Adrenal gland (tissue), 12 donors: ENCODE measurements around the gene KIF5C. TPM values are rescaled to one million over a fixed set of nuclear protein-coding genes. Genes with fewer than 3 reads are reported as not detected.

Experiments
- DNase-seq, 7 donors: peaks; one replicate each; pipeline ENCODE4 v3.0.0-alpha.2; 2019 to 2020
- H3K27ac ChIP-seq, 5 donors: fragments of 200-600 bp; sonication (generic) in 4 of 5; 1 replicate in 3 of 5; 2 replicates in 2 of 5; pipeline versions ENCODE4 v1.5.1 to v1.8.0; 2016 to 2020; ENCODE audit warnings: mild to moderate bottlenecking in 1 of 5
- H3K27me3 ChIP-seq: fragments of 200-600 bp; 2 replicates; pipeline ENCODE4 v1.8.0; 2021
- H3K36me3 ChIP-seq, 2 donors: fragments of 200-600 bp; replicated peaks in 1 of 2; 1 replicate in 1 of 2; 2 replicates in 1 of 2; pipeline versions ENCODE4 v1.5.1 to v1.8.0; 2018 to 2022
- H3K4me1 ChIP-seq, 2 donors: fragments of 200-600 bp; replicated peaks in 1 of 2; 1 replicate in 1 of 2; 2 replicates in 1 of 2; pipeline versions ENCODE4 v1.5.1 to v1.8.0; 2018 to 2021
- H3K4me3 ChIP-seq, 4 donors: fragments of 200-600 bp; sonication (generic) in 3 of 4; one replicate each; pipeline ENCODE4 v1.5.1; 2016 to 2018
- H3K9me3 ChIP-seq, 3 donors: fragments of 200-600 bp; sonication (generic) in 1 of 3; replicated peaks in 1 of 3; 1 replicate in 2 of 3; 2 replicates in 1 of 3; pipeline versions ENCODE4 v1.5.1 to v1.8.0; 2016 to 2021
- POLR2A ChIP-seq, 2 donors: fragments of 450-650 bp; IDR thresholded peaks; one replicate each; pipeline ENCODE4 v1.6.1; 2017; ENCODE audit warnings: antibody characterized with exemption in 2 of 2, mild to moderate bottlenecking in 2 of 2, moderate library complexity in 1 of 2
- WGBS, 4 donors: extraction: QIAGEN DNeasy Blood & Tissue Kit in 2 of 4; methylation state at CpG; one replicate each; pipeline versions ENCODE4 v1.1.5 to v1.1.7; 2013 to 2017; 5-methylcytosine and 5-hydroxymethylcytosine counted together
- intact Hi-C, 2 donors: fragments of 100-400 bp; cut with DNase I; formaldehyde crosslinking; loops; one replicate each; pipeline versions ENCODE4 v1.14.1 to v1.15.0; 2022 to 2023
- polyA plus RNA-seq, 3 donors: library from polyadenylated mRNA; stranded (reverse); fragments of 200-250 nt in 2 of 3; fragments of 350-450 nt in 1 of 3; fragmentation: Illumina TruSeq in 1 of 3; extraction: RNeasy Lipid Tissue Mini Kit (QIAGEN cat#74804) in 1 of 3; gene quantifications; one replicate each; pipeline ENCODE4 v1.2.3, GENCODE V29; 2013 to 2014
- total RNA-seq, 9 donors: library from RNA; depleted of rRNA in 4 of 9; stranded (reverse); fragments of >200 nt in 4 of 9; fragments of 120-200 nt in 1 of 9; fragmentation: NEBNext Ultra II Directional in 1 of 9; extraction: Animal tissue kit (Norgen Biotek cat#: 25700) in 1 of 9; gene quantifications; one replicate each; pipeline versions ENCODE4 v1.1.0 to v1.2.4, GENCODE V29; 2013 to 2023
- TF ChIP-seq, protein P1 (sequence below), 6 experiments: fragments of 450-650 bp in 4 of 6; fragments of 200-600 bp in 2 of 6; sonication (generic) in 1 of 6; IDR thresholded peaks; 1 replicate in 5 of 6; 2 replicates in 1 of 6; pipeline versions ENCODE4 v1.5.1 to v1.8.0; 2016 to 2021; ENCODE audit warnings: antibody characterized with exemption in 6 of 6, mild to moderate bottlenecking in 2 of 6, moderate library complexity in 1 of 6
- donor health status: healthy with polysubstance abuse.
- donor health status: Bipolar disorder and iron deficiency.
- donor health status: DM: yes; HTN: yes; CAD: no.
- donor health status: DM: no; HTN: no; CAD: no.
- donor health status: DM: no; HTN: no; CAD: no.
- donor health status: DM: yes; HTN: yes; CAD: no.

Gene KIF5C
- total and polyA plus RNA-seq, 12 donors: 9.1 to 62.1 (median 19.3) TPM

DNA sequence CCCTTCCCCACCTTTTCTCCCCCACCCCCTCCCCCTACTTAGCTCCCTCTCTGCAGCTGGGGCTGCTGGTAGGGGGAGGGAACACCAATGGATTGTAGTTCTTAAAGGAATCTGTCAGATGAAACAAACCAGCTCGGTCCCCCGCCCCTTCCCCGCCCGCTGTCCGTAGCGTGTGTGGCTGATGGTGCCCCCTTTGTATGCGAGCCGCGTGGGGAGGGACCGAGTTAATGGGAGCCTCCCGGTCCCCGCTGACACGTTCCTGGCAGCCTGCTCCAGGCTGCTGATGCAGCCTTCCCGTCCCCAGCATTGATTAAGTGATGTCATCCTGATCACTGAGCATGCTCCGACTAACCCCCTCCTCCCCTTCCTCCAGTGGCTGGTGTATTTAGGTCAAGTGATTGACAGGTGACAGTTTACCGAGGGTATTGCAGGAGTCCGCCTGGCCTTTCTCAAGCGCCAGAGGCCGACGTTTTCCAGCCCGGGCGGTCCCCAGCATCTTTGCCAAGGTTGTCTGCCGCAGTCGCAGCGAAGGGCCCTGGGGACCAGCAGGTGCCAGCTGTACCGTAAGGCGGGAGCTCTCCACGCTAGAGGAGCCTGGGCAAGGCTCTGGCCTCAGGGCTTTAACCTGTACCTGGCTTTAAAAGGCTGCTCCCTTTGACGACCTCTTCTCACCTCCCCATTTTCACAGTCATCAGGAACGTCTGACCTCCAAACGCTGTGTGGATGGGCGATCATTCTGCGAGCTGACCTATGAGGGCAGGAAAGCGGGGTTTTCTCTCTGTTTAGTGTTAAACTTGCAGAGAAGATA lies 1.8 kb downstream of the KIF5C start:
- Histone ChIP-seq H3K27me3 (peaks cover 9% of the 10 kb centered on the region), H3K4me1 (peaks cover 14 to 15% of the 10 kb centered on the region in 2 donors), H3K27ac (peak overlapping the region in 2 of 5 donors; percentile 66 to 77), H3K4me3 (peak overlapping the region in 2 of 4 donors; percentile 8 to 76), H3K9me3 (no peaks in the 10 kb centered on the region), H3K36me3 (no peaks in the 10 kb centered on the region)
- intact Hi-C loops: no loop called here
- TF ChIP-seq, protein P1, sequence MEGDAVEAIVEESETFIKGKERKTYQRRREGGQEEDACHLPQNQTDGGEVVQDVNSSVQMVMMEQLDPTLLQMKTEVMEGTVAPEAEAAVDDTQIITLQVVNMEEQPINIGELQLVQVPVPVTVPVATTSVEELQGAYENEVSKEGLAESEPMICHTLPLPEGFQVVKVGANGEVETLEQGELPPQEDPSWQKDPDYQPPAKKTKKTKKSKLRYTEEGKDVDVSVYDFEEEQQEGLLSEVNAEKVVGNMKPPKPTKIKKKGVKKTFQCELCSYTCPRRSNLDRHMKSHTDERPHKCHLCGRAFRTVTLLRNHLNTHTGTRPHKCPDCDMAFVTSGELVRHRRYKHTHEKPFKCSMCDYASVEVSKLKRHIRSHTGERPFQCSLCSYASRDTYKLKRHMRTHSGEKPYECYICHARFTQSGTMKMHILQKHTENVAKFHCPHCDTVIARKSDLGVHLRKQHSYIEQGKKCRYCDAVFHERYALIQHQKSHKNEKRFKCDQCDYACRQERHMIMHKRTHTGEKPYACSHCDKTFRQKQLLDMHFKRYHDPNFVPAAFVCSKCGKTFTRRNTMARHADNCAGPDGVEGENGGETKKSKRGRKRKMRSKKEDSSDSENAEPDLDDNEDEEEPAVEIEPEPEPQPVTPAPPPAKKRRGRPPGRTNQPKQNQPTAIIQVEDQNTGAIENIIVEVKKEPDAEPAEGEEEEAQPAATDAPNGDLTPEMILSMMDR (IDR thresholded peaks at IDR 0.05): no peak
- TF ChIP-seq POLR2A (IDR thresholded peaks at IDR 0.05): peak; percentile 38 to 50
- DNase-seq: peak; percentile 20 to 84 (median 47)
- WGBS, 4 donors: 8 to 14% (median 10%) methylated on average over 11 to 34 of the region's 34 CpGs

DNA sequence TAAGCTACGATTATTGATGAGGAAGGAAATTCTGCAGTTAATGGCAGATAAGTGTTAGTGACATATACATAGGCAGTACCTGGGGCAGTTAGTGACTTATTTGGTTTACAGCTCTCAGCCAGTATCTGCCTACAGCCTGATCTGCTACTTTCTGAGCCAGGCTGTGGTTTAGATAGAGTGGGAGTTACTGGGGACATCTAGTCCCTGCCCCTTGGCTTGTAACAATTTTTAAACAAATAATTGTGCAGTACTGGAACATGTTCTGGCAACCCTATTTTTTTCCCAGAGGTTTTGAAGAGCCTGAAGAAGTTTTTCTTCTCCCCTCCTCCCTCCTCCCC lies 2.3 kb downstream of the KIF5C start:
- intact Hi-C loops: no loop called here
- no peak for TF ChIP-seq POLR2A (IDR thresholded peaks at IDR 0.05)
- TF ChIP-seq, protein P1 (IDR thresholded peaks at IDR 0.05): no peak
- WGBS, 4 donors: 29 to 40% (median 31%) methylated on average over 1 of the region's 1 CpG
- H3K27ac ChIP-seq: peak overlapping the region in 2 of 5 donors; percentile 66 to 77
- no peaks in the 10 kb centered on the region for H3K9me3 ChIP-seq
- H3K4me1 ChIP-seq: peaks cover 14 to 15% of the 10 kb centered on the region in 2 donors
- no peak for DNase-seq
- H3K4me3 ChIP-seq: no peak overlapping the region
- H3K27me3 ChIP-seq: peaks cover 9% of the 10 kb centered on the region
- no peaks in the 10 kb centered on the region for H3K36me3 ChIP-seq

DNA sequence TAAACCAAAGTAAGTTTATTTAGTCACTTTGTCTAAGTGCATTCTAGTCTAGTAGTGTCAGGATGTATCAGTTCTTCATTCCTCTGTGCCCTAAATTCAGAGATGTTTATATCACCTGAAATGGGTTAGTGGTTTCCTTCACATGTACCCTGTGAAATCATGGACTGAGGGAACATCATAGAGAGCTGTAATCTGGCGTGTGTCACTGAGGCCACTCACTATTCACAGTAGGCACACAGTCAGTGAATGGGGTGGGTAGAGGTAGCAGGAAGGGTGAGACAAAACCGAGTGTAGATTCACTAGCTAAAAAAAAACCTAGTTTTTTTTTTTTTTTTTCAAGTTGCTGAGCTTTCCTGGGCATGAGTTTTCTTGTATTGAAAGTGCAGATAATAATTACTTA lies 5.6 kb downstream of the KIF5C start:
- H3K4me3 ChIP-seq: no peak overlapping the region
- H3K36me3 ChIP-seq: no peaks in the 10 kb centered on the region
- no peaks in the 10 kb centered on the region for H3K9me3 ChIP-seq
- H3K27me3 ChIP-seq: peaks cover 5% of the 10 kb centered on the region
- H3K27ac ChIP-seq: no peak overlapping the region
- peaks cover 8 to 9% of the 10 kb centered on the region in 2 donors for H3K4me1 ChIP-seq
- whole genome bisulfite sequencing, 4 donors: 80 to 86% (median 83%) methylated on average over 2 of the region's 2 CpGs
- intact Hi-C loops: no loop called here
- TF ChIP-seq, protein P1 (IDR thresholded peaks at IDR 0.05): no peak
- no peak for TF ChIP-seq POLR2A (IDR thresholded peaks at IDR 0.05)
- no peak for DNase-seq

DNA sequence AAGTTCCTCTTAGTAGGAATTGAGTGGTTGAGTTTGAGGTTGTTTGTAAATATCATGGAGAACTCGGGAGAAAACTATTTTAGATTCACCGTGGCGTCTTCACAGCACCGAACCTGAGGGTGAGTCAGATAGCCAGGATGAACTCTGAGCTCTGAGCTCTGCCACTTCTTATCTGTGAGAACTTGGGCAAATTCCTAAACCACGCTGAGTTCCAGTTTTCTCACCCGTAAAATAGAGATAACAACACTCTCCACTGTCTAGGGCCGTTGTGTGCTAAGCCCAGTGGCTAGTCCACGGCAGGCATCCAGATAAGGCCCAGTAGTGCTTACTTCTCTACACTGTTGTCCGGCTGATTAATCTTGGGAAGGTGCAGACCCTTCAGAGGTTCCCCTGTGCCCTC lies 7.0 kb downstream of the KIF5C start:
- no peaks in the 10 kb centered on the region for H3K27me3 ChIP-seq
- H3K4me1 ChIP-seq: no peaks in the 10 kb centered on the region
- peak in 1 of 7 donors; percentile 7 for DNase-seq
- intact Hi-C loops: no loop called here
- no peaks in the 10 kb centered on the region for H3K36me3 ChIP-seq
- no peak overlapping the region for H3K4me3 ChIP-seq
- WGBS, 4 donors: 77 to 84% (median 78%) methylated on average over 9 of the region's 9 CpGs
- H3K9me3 ChIP-seq: no peaks in the 10 kb centered on the region
- H3K27ac ChIP-seq: no peak overlapping the region
- TF ChIP-seq POLR2A (IDR thresholded peaks at IDR 0.05): no peak
- TF ChIP-seq, protein P1 (IDR thresholded peaks at IDR 0.05): no peak
